Epithelial cell of esophagus (primary cell): Measurements from ENCODE around the gene HAAO.

ENCODE experiments used
- DNase-seq: peaks from one replicate; pipeline ENCODE4 v3.0.0; 2010; ENCODE audit warnings: low read depth
- H3K4me3 ChIP-seq: 2 replicates; pipeline ENCODE4 v1.5.1; 2011; ENCODE audit warnings: mild to moderate bottlenecking, low read length, control low read depth
- CTCF ChIP-seq: IDR thresholded peaks from 2 replicates; pipeline ENCODE4 v1.5.1; 2011; ENCODE audit warnings: low read depth, mild to moderate bottlenecking, low read length, control low read depth, inconsistent platforms; ENCODE audit not compliant: insufficient read depth; ENCODE audit errors: missing control alignments

Gene HAAO

GRCh38 chr2:42794271-42795046 lies 2.1 kb upstream of the HAAO start:
- no peak for DNase-seq
- H3K4me3 ChIP-seq: no peak overlapping the region
- no peak for TF ChIP-seq CTCF

DNA sequence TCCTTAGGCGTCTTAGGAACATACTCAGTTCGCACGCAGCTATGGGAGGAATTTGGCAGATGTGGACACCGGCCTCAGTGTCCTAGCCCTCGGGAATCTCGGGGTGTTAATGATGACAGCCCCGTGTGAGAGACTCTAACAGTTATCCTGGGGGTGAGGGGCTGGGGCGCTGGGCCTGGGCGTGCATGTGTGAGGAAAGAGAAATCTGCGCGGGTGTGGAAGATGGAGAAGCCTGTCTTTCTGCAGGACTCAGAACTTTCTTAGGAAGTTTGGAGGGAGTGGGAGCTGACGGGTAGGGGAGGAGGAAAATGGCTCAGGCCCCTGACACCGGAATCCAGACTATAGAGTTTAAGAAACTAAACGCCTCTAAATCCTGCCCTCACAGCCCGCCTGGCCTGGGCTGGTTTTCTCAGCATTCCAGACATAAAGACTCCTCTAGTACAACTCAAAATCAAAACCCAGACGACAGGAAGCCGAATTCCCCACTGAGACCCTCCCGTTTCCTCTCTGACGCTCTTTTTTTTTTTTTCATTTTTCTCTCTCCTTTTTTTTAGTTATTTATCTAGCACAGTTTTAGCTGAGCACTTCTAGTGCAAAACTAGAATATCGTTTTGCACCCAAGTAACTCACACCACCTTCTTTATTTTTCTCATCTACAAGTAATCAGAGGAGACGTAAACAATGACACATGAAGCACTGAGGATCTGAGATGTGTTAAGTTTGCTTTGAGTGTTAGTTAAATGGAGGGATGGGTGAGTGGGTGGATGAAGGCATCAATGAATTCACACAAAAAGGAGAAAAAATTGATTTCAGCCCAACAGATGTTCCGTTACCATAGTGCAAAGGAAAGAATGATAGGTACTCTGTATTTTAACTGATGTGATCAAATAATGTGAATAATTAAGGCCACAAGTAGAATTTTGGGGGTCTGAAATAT lies 1.2 kb upstream of the HAAO start:
- no peak for DNase-seq
- TF ChIP-seq CTCF: no peak
- peak overlapping the region; percentile 36 for H3K4me3 ChIP-seq

- peak; percentile 32 for DNase-seq
- peak overlapping the region; percentile 36 for H3K4me3 ChIP-seq
- TF ChIP-seq CTCF: no peak
These were observed 248 bp downstream of the HAAO start for GRCh38 chr2:42792087-42792582.

- H3K4me3 ChIP-seq: no peak overlapping the region
- no peak for DNase-seq
- no peak for TF ChIP-seq CTCF
These were observed 777 bp downstream of the HAAO start for GRCh38 chr2:42791606-42792005.

DNA sequence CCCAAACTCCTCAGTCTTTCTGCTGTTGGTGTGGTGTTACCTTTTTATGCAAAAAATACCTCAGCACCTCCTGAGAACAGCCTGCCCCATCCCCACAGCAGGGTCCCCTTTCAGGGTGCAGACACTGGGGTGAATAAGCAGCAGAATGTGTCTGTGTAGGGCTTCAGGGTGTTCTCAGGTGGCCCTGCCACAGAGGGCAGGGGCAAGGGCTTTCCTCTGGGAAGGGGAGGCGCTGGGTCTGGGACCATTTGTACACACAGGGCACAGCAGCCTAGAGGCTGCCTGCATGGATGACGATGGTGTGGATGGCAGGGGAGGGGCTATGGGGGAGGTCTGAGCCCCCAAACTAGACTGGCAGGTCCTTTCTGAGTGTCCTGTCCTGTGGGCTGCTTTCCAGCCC lies 2.6 kb downstream of the HAAO start:
- no peak overlapping the region for H3K4me3 ChIP-seq
- TF ChIP-seq CTCF: no peak
- DNase-seq: no peak

- no peak overlapping the region for H3K4me3 ChIP-seq
- no peak for TF ChIP-seq CTCF
- no peak for DNase-seq
These were observed 3.5 kb downstream of the HAAO start for GRCh38 chr2:42788882-42789281.
